WI38 (cell line): Measurements from ENCODE around the gene RGS7.

Experiments
- H3K4me3 ChIP-seq: 2 replicates; pipeline ENCODE4 v1.5.1; 2011; ENCODE audit warnings: low read depth, mild to moderate bottlenecking, control low read depth, low read length
- TF ChIP-seq, protein P1 (sequence below): IDR thresholded peaks from 2 replicates; pipeline ENCODE4 v1.5.1; 2012; ENCODE audit warnings: low read depth, mild to moderate bottlenecking, control low read depth, low read length

Gene RGS7

DNA sequence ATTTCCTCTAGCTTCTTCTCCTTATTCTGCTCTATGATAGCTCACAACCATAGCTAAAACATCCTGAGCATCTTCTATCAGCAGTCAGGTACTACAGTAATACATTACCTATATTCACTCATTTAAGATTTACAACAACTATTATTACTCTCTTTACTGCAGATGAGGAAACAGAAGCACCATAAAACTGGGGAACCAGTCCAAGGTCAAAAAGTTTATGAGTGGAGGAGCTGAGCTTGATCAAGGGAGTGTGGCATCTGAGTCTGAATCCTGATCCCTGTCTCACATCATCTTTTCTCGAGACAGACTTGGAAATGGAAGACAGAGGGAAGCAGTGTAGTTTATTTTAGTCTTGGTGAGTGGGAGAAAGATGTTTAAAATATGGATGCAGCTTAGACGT, 288.6 kb downstream of the RGS7 start:
- TF ChIP-seq, protein P1, sequence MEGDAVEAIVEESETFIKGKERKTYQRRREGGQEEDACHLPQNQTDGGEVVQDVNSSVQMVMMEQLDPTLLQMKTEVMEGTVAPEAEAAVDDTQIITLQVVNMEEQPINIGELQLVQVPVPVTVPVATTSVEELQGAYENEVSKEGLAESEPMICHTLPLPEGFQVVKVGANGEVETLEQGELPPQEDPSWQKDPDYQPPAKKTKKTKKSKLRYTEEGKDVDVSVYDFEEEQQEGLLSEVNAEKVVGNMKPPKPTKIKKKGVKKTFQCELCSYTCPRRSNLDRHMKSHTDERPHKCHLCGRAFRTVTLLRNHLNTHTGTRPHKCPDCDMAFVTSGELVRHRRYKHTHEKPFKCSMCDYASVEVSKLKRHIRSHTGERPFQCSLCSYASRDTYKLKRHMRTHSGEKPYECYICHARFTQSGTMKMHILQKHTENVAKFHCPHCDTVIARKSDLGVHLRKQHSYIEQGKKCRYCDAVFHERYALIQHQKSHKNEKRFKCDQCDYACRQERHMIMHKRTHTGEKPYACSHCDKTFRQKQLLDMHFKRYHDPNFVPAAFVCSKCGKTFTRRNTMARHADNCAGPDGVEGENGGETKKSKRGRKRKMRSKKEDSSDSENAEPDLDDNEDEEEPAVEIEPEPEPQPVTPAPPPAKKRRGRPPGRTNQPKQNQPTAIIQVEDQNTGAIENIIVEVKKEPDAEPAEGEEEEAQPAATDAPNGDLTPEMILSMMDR: no peak
- H3K4me3 ChIP-seq: no peak overlapping the region

DNA sequence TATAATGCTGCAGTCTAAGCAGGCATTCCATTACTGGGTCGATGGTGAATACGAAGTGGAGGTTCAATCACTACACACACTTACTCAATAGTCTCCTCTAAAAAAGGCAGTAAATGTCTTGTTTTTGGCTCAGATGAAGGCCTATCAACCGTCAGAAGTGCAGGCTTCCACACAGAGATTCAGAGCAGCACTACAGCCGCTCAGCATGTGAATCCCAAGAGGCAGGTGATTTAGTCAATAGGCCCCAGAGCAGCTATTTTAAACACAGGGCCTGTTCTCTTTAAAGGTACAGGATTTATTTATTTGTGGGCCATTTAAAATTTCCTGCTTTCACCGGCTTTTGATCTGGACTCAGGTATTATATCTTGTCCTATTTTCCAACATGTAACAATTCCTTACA, 293.7 kb downstream of the RGS7 start:
- TF ChIP-seq, protein P1: no peak
- no peak overlapping the region for H3K4me3 ChIP-seq

- H3K4me3 ChIP-seq: no peak overlapping the region
- TF ChIP-seq, protein P1: no peak
Measured at GRCh38 chr1:241061062-241061461, 295.9 kb downstream of the RGS7 start.

DNA sequence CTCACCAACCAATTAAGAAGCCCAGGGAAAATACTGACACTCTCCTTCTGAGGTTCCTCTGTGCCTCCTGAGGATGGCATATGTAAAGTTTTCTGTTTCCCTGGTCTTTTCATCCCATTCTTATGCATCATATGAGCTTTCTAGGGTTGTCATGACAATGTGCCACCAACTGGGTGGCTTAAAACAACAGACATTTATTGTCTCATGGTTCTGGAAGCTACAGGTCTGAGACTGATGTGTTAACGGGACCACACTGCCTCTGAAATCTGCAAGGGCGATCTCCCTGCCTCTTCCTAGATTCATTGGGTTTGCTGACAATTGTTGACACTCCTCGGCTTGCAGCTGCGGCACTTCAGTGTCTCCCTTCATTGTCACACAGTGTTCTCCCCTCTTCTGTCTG, 308.4 kb downstream of the RGS7 start:
- H3K4me3 ChIP-seq: no peak overlapping the region
- TF ChIP-seq, protein P1: no peak

DNA sequence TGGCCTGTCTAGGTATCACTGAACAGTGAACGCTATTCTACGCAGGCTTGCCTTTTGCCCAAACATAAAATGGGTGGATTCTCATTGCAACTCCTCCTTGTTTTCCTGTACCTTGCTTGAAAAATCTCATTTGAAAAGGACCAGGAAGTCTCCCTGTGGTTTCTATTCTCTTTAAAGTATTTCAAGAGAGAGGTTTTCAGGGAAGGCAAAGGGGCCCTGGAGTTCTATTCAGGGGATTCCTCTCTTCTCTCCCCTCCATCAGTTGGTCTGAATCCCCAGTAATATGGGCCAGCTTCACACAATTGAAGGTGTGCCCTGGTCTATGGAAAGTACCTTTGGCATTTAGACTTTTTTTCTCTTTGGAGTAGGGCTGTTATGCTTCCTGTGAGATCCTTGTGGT, 311.3 kb downstream of the RGS7 start:
- TF ChIP-seq, protein P1: no peak
- no peak overlapping the region for H3K4me3 ChIP-seq

DNA sequence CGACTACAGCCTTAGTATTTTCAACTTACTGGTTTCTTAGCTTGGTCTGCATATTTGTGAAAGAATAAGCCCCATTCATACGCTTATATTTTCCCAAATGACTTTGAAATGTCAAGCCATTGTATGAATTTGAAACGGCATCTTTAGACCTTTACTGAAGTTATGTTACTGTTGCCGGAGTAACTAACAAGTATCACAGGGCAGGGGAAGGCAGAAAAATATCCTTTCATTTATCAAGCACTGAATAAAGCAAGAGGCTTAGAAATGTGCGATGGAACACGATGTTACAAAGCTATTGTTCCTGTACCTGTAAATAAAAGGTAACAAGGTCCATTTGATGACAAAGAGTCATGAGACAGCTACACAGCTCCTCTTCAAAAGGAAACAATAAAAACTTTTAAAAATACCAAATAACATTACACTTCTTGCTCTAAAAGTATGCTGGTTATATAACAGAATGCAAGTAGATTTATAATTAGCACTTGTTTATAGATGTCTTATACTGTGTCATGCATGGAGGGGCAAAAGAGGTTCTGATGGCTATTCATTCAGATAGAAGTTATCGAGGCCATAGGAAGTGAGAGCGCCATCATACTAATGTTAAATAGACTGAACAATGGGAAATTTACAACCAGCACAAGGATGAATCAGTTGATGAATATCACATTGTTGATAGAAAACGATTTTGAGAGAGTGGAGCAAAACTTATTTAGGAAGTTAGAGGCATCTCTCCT, 322.6 kb downstream of the RGS7 start:
- TF ChIP-seq, protein P1: no peak
- H3K4me3 ChIP-seq: no peak overlapping the region

- no peak overlapping the region for H3K4me3 ChIP-seq
- TF ChIP-seq, protein P1: no peak
Measured at GRCh38 chr1:241024834-241025233, 332.2 kb downstream of the RGS7 start.
